Measurements from ENCODE around the gene TMPRSS7.

TMPRSS7 gene

GRCh38 chr3:112034436-112034835 is at the start of gene TMPRSS7:
Gene TMPRSS7 (plus strand): TSS chr3:112034736. CDS start chr3:112034846, 110 bp downstream.
- DNase-seq (ENCODE audit: low spot score), result no peak

- no peak for DNase-seq (ENCODE audit: low spot score)
Observed at GRCh38 chr3:111986800-111987199, 47.7 kb upstream of the TMPRSS7 start.

- DNase-seq (ENCODE audit: low spot score), result no peak
Observed at GRCh38 chr3:111989061-111989678, 45.4 kb upstream of the TMPRSS7 start.

GRCh38 chr3:111993038-111993437 is 41.5 kb upstream of the TMPRSS7 start:
- DNase-seq (ENCODE audit: low spot score), result no peak

GRCh38 chr3:111998636-111999483 is 35.7 kb upstream of the TMPRSS7 start, which contains the start of gene TAGLN3:
Gene TAGLN3 (plus strand): TSS chr3:111998922. CDS start chr3:111999423, 501 bp downstream.
- no peak for DNase-seq (ENCODE audit: low spot score)

- DNase-seq (ENCODE audit: low spot score), result no peak
Observed at GRCh38 chr3:111999484-112000324, 34.8 kb upstream of the TMPRSS7 start.

- no peak for DNase-seq (ENCODE audit: low spot score)
Observed at GRCh38 chr3:112000367-112000771, 34.2 kb upstream of the TMPRSS7 start.

- DNase-seq (ENCODE audit: low spot score), result no peak
Observed at GRCh38 chr3:112000966-112001365, 33.6 kb upstream of the TMPRSS7 start.

GRCh38 chr3:112001526-112001925 is 33.0 kb upstream of the TMPRSS7 start:
- DNase-seq (ENCODE audit: low spot score), result no peak

GRCh38 chr3:112002096-112002971 is 32.2 kb upstream of the TMPRSS7 start:
- DNase-seq (ENCODE audit: low spot score), result no peak

GRCh38 chr3:112003321-112004080 is 31.0 kb upstream of the TMPRSS7 start:
- no peak for DNase-seq (ENCODE audit: low spot score)

- no peak for DNase-seq (ENCODE audit: low spot score)
Observed at GRCh38 chr3:112004187-112004586, 30.3 kb upstream of the TMPRSS7 start.

- DNase-seq (ENCODE audit: low spot score), result no peak
Observed at GRCh38 chr3:112004669-112005068, 29.9 kb upstream of the TMPRSS7 start.

GRCh38 chr3:112005091-112005672 is 29.4 kb upstream of the TMPRSS7 start:
- no peak for DNase-seq (ENCODE audit: low spot score)

GRCh38 chr3:112007633-112008032 is 26.9 kb upstream of the TMPRSS7 start:
- DNase-seq (ENCODE audit: low spot score), result no peak

GRCh38 chr3:112009670-112010069 is 24.9 kb upstream of the TMPRSS7 start:
- DNase-seq (ENCODE audit: low spot score), result no peak

GRCh38 chr3:112010636-112011035 is 23.9 kb upstream of the TMPRSS7 start:
- DNase-seq (ENCODE audit: low spot score), result no peak

- no peak for DNase-seq (ENCODE audit: low spot score)
Observed at GRCh38 chr3:112011376-112011940, 23.1 kb upstream of the TMPRSS7 start.

GRCh38 chr3:112012205-112012992 is 22.1 kb upstream of the TMPRSS7 start:
- DNase-seq (ENCODE audit: low spot score), result no peak
